Immature natural killer cell (primary cell): ENCODE data around the gene RNF13. TPM values are rescaled to one million over a fixed set of nuclear protein-coding genes. Genes with fewer than 3 reads are reported as not detected.

Experiments
- DNase-seq, 3 donors: peaks; one replicate each; pipeline ENCODE4 v3.0.0; 2022; ENCODE audit warnings: mixed read lengths in 1 of 3
- H3K27ac Mint-ChIP-seq, 6 donors: one replicate each; pipeline ENCODE4 v1.8.0; 2020; ENCODE audit warnings: mixed read lengths in 6 of 6, mild to moderate bottlenecking in 5 of 6, inconsistent platforms in 4 of 6, moderate library complexity in 3 of 6
- H3K27me3 Mint-ChIP-seq, 3 donors: one replicate each; pipeline ENCODE4 v1.8.0; 2020 to 2021; ENCODE audit warnings: low read depth in 3 of 3, mild to moderate bottlenecking in 3 of 3, mixed read lengths in 3 of 3, moderate library complexity in 3 of 3, inconsistent platforms in 1 of 3
- H3K36me3 Mint-ChIP-seq, 3 donors: one replicate each; pipeline ENCODE4 v1.8.0; 2020; ENCODE audit warnings: mixed read lengths in 3 of 3, inconsistent platforms in 2 of 3, mild to moderate bottlenecking in 2 of 3
- H3K4me1 Mint-ChIP-seq, 2 donors: one replicate each; pipeline ENCODE4 v1.8.0; 2020; ENCODE audit warnings: inconsistent platforms in 2 of 2, mild to moderate bottlenecking in 2 of 2, mixed read lengths in 2 of 2, moderate library complexity in 1 of 2
- H3K4me3 Mint-ChIP-seq, 5 donors: one replicate each; pipeline ENCODE4 v1.8.0; 2020; ENCODE audit warnings: mild to moderate bottlenecking in 5 of 5, mixed read lengths in 5 of 5, inconsistent platforms in 3 of 5, moderate library complexity in 3 of 5
- H3K9me3 Mint-ChIP-seq, 6 donors: one replicate each; pipeline ENCODE4 v1.8.0; 2020; ENCODE audit warnings: mild to moderate bottlenecking in 6 of 6, mixed read lengths in 6 of 6, inconsistent platforms in 4 of 6, moderate library complexity in 3 of 6
- polyA plus RNA-seq, 3 donors: library from polyadenylated mRNA; unstranded; fragments of 300-500 nt; fragmentation: Illumina TruSeq; gene quantifications; one replicate each; pipeline ENCODE4 v1.2.3, GENCODE V29; 2021

Gene RNF13
- polyA plus RNA-seq = 100 to 1,000 TPM; 116 to 145 (median 142) TPM

GRCh38 chr3:149812606-149813366, at the start of gene RNF13:
Gene RNF13, plus strand, starts transcription at chr3:149813215. Its CDS starts 32,812 bp downstream, at chr3:149846027.
- no peaks in the 10 kb centered on the region for H3K36me3 Mint-ChIP-seq
- H3K4me1 Mint-ChIP-seq = peaks cover 49 to 60% of the 10 kb centered on the region in 2 donors
- H3K27me3 Mint-ChIP-seq = peaks cover 4 to 8% (median 6%) of the 10 kb centered on the region in 3 donors
- H3K27ac Mint-ChIP-seq = peak within 1 kb of the TSS; percentile 95 to 100 (median 99)
- H3K9me3 Mint-ChIP-seq = no peaks in the 10 kb centered on the region
- H3K4me3 Mint-ChIP-seq = peak within 1 kb of the TSS; percentile 97 to 100 (median 99)
- DNase-seq = peak; percentile 91 to 92 (median 92)

GRCh38 chr3:149763565-149764195, 49.3 kb upstream of the RNF13 start:
- Mint-ChIP-seq H3K36me3 (no peaks in the 10 kb centered on the region), H3K27me3 (peaks cover 4 to 5% (median 4%) of the 10 kb centered on the region in 3 donors), H3K9me3 (no peaks in the 10 kb centered on the region), H3K4me3 (no peak overlapping the region), H3K4me1 (no peaks in the 10 kb centered on the region), H3K27ac (no peak overlapping the region)
- DNase-seq = no peak

GRCh38 chr3:149764302-149764701, 48.7 kb upstream of the RNF13 start:
- H3K36me3 Mint-ChIP-seq = no peaks in the 10 kb centered on the region
- H3K4me3 Mint-ChIP-seq = no peak overlapping the region
- H3K9me3 Mint-ChIP-seq = no peaks in the 10 kb centered on the region
- H3K27ac Mint-ChIP-seq = no peak overlapping the region
- peaks cover 2 to 8% (median 7%) of the 10 kb centered on the region in 3 donors for H3K27me3 Mint-ChIP-seq
- no peak for DNase-seq
- H3K4me1 Mint-ChIP-seq = no peaks in the 10 kb centered on the region

GRCh38 chr3:149765762-149766334, 47.2 kb upstream of the RNF13 start:
- H3K4me3 Mint-ChIP-seq = no peak overlapping the region
- peaks cover 1 to 8% (median 5%) of the 10 kb centered on the region in 3 donors for H3K27me3 Mint-ChIP-seq
- H3K36me3 Mint-ChIP-seq = no peaks in the 10 kb centered on the region
- no peak for DNase-seq
- no peaks in the 10 kb centered on the region for H3K4me1 Mint-ChIP-seq
- no peak overlapping the region for H3K27ac Mint-ChIP-seq
- no peaks in the 10 kb centered on the region for H3K9me3 Mint-ChIP-seq

GRCh38 chr3:149767720-149768119, 45.3 kb upstream of the RNF13 start:
- Mint-ChIP-seq H3K36me3 (no peaks in the 10 kb centered on the region), H3K27ac (no peak overlapping the region), H3K4me3 (no peak overlapping the region), H3K9me3 (no peaks in the 10 kb centered on the region), H3K4me1 (no peaks in the 10 kb centered on the region), H3K27me3 (peaks cover 3 to 12% (median 7%) of the 10 kb centered on the region in 3 donors)
- no peak for DNase-seq

GRCh38 chr3:149768704-149769103, 44.3 kb upstream of the RNF13 start:
- Mint-ChIP-seq H3K27ac (no peak overlapping the region), H3K9me3 (no peaks in the 10 kb centered on the region), H3K4me3 (no peak overlapping the region), H3K36me3 (no peaks in the 10 kb centered on the region), H3K4me1 (no peaks in the 10 kb centered on the region), H3K27me3 (peaks cover 6 to 15% (median 7%) of the 10 kb centered on the region in 3 donors)
- no peak for DNase-seq

- Mint-ChIP-seq H3K9me3 (no peaks in the 10 kb centered on the region), H3K4me3 (no peak overlapping the region), H3K27me3 (peaks cover 4 to 11% (median 5%) of the 10 kb centered on the region in 3 donors), H3K4me1 (no peaks in the 10 kb centered on the region), H3K27ac (no peak overlapping the region), H3K36me3 (no peaks in the 10 kb centered on the region)
- no peak for DNase-seq
Observed at GRCh38 chr3:149770246-149770645, 42.8 kb upstream of the RNF13 start.

GRCh38 chr3:149771652-149772271, 41.3 kb upstream of the RNF13 start:
- Mint-ChIP-seq H3K27me3 (peaks cover 4 to 9% (median 5%) of the 10 kb centered on the region in 3 donors), H3K4me3 (no peak overlapping the region), H3K36me3 (no peaks in the 10 kb centered on the region), H3K4me1 (no peaks in the 10 kb centered on the region), H3K27ac (no peak overlapping the region), H3K9me3 (no peaks in the 10 kb centered on the region)
- peak; percentile 16 to 26 (median 26) for DNase-seq

- Mint-ChIP-seq H3K4me1 (no peaks in the 10 kb centered on the region), H3K4me3 (no peak overlapping the region), H3K9me3 (no peaks in the 10 kb centered on the region), H3K36me3 (no peaks in the 10 kb centered on the region), H3K27ac (peak overlapping the region in 1 of 6 donors; percentile 18), H3K27me3 (peaks cover 4 to 9% (median 8%) of the 10 kb centered on the region in 3 donors)
- no peak for DNase-seq
Observed at GRCh38 chr3:149772861-149773260, 40.2 kb upstream of the RNF13 start.

GRCh38 chr3:149776170-149776569, 36.8 kb upstream of the RNF13 start:
- Mint-ChIP-seq H3K4me1 (no peaks in the 10 kb centered on the region), H3K9me3 (no peaks in the 10 kb centered on the region), H3K36me3 (no peaks in the 10 kb centered on the region), H3K27ac (no peak overlapping the region), H3K27me3 (peaks cover 3 to 9% (median 7%) of the 10 kb centered on the region in 3 donors), H3K4me3 (no peak overlapping the region)
- no peak for DNase-seq

- H3K36me3 Mint-ChIP-seq = no peaks in the 10 kb centered on the region
- no peak overlapping the region for H3K4me3 Mint-ChIP-seq
- no peak for DNase-seq
- no peaks in the 10 kb centered on the region for H3K4me1 Mint-ChIP-seq
- peaks cover 2 to 7% (median 4%) of the 10 kb centered on the region in 3 donors for H3K27me3 Mint-ChIP-seq
- peak overlapping the region in 1 of 6 donors; percentile 65 for H3K27ac Mint-ChIP-seq
- H3K9me3 Mint-ChIP-seq = no peaks in the 10 kb centered on the region
Observed at GRCh38 chr3:149777414-149778214, 35.4 kb upstream of the RNF13 start.

GRCh38 chr3:149781211-149781610, 31.8 kb upstream of the RNF13 start:
- Mint-ChIP-seq H3K4me1 (no peaks in the 10 kb centered on the region), H3K27me3 (peaks cover 2 to 7% (median 4%) of the 10 kb centered on the region in 3 donors), H3K27ac (peak overlapping the region in 1 of 6 donors; percentile 31), H3K36me3 (no peaks in the 10 kb centered on the region), H3K4me3 (no peak overlapping the region), H3K9me3 (no peaks in the 10 kb centered on the region)
- no peak for DNase-seq

GRCh38 chr3:149781741-149782140, 31.3 kb upstream of the RNF13 start:
- Mint-ChIP-seq H3K27me3 (peaks cover 2 to 7% (median 4%) of the 10 kb centered on the region in 3 donors), H3K27ac (no peak overlapping the region), H3K36me3 (no peaks in the 10 kb centered on the region), H3K9me3 (peaks cover 0 to 5% (median 0%) of the 10 kb centered on the region in 6 donors), H3K4me3 (no peak overlapping the region), H3K4me1 (no peaks in the 10 kb centered on the region)
- no peak for DNase-seq
